ENCODE data around the gene FTCDNL1. TPM values are rescaled to one million over a fixed set of nuclear protein-coding genes. Genes with fewer than 3 reads are reported as not detected.

FTCDNL1 gene
- polyA plus RNA-seq, 3 donors, result 2.4 to 7.3 (median 4.1) TPM

DNA sequence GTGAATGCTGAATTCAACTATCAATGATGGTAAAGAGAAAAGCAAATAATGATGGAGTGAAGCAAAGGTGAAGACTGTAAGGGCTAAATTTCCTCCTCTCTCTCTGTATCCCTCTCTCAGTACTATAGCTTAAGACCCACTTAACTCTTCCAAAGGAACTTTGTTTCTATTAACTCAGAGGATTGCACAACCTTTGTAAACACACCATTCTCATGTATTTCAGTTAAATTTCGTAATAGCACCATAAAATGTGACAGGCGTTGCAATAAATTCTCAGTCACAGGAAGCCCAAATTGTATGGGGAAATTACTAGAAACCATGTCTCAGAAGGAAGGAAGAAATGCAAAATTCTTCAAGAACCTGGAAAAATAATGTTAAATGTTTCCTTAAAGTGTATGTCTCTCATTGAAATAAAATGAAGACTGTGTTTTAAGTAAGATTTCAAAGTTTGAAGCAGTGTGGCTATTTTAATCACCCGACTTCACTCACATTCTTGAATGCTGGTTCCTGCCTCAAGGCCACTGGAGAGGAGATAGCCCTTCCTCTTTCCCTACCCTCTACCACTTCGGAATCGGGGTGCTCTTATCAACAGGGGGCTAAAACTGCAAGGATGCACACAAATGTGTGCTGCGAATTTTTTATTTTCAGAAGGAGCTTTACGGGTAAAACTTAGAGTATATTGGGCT is 112.1 kb downstream of the FTCDNL1 start:
- peak overlapping the region; percentile 31 for H3K9ac ChIP-seq (ENCODE audit: insufficient read depth, low read length, poor library complexity, severe bottlenecking)
- intact Hi-C loops (cut with micrococcal nuclease), result no loop called here

DNA sequence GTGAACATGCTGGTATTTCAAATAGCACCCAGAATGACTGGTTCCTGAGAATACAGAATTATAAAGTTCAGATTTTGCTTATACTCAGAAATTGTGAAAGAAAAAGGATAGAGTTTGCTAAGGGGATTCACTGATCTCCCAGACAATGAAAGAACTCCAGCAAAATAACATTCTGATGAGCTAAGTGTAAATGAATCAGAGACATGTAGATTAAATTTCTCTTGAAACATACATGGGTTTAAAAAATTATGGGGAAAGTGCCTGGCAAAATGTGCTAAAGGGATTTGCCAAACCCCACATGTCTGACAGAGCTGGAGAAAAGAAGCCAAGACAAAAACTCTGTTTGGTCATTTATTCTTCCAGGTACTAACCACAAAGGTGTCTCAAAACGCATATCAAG is 116.3 kb downstream of the FTCDNL1 start:
- TF ChIP-seq, protein P1, sequence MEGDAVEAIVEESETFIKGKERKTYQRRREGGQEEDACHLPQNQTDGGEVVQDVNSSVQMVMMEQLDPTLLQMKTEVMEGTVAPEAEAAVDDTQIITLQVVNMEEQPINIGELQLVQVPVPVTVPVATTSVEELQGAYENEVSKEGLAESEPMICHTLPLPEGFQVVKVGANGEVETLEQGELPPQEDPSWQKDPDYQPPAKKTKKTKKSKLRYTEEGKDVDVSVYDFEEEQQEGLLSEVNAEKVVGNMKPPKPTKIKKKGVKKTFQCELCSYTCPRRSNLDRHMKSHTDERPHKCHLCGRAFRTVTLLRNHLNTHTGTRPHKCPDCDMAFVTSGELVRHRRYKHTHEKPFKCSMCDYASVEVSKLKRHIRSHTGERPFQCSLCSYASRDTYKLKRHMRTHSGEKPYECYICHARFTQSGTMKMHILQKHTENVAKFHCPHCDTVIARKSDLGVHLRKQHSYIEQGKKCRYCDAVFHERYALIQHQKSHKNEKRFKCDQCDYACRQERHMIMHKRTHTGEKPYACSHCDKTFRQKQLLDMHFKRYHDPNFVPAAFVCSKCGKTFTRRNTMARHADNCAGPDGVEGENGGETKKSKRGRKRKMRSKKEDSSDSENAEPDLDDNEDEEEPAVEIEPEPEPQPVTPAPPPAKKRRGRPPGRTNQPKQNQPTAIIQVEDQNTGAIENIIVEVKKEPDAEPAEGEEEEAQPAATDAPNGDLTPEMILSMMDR (IDR thresholded peaks at IDR 0.05), result no peak
- peaks cover 0 to 13% (median 7%) of the 10 kb centered on the region in 7 donors for H3K9me3 Mint-ChIP-seq
- no peaks in the 10 kb centered on the region for H3K9me3 ChIP-seq (replicated peaks in 1 of 2; ENCODE audit: control insufficient read depth in 1 of 2, insufficient read depth in 1 of 2, low read length in 2 of 2)
- H3K36me3 Mint-ChIP-seq, result no peaks in the 10 kb centered on the region
- WGBS (ENCODE audit: insufficient coverage), result no CpG with 5 or more reads among the region's 1 CpG
- H3K27ac ChIP-seq (ENCODE audit: low read depth in 1 of 2, low read length in 2 of 2), result no peak overlapping the region
- DNase-seq, result no peak
- H3K27me3 Mint-ChIP-seq (ENCODE audit: low read depth in 3 of 3), result peaks cover 0 to under 1% (median 0%) of the 10 kb centered on the region in 3 donors
- no peak overlapping the region for H3K4me3 ChIP-seq (replicated peaks in 1 of 3; ENCODE audit: low read depth in 2 of 3, low read length in 3 of 3)
- H3K4me1 ChIP-seq (ENCODE audit: control insufficient read depth in 1 of 2, insufficient read depth in 2 of 2, low read length in 2 of 2), result peaks cover 20 to 21% of the 10 kb centered on the region in 2 donors
- H3K4me1 Mint-ChIP-seq, result peaks cover 21% of the 10 kb centered on the region
- H4K20me1 ChIP-seq (ENCODE audit: insufficient read depth, low read length), result no peaks in the 10 kb centered on the region
- H3K79me2 ChIP-seq (ENCODE audit: insufficient read depth, low read length), result no peaks in the 10 kb centered on the region
- H3K27ac Mint-ChIP-seq, result no peak overlapping the region
- H3K9ac ChIP-seq (ENCODE audit: insufficient read depth, low read length, poor library complexity, severe bottlenecking), result no peak overlapping the region
- H3K36me3 ChIP-seq (replicated peaks in 1 of 2; ENCODE audit: control insufficient read depth in 1 of 2, insufficient read depth in 2 of 2, low read length in 2 of 2), result no peaks in the 10 kb centered on the region
- intact Hi-C loops (cut with micrococcal nuclease), result no loop called here
- H3K4me3 Mint-ChIP-seq, result no peak overlapping the region
- no peak overlapping the region for H3K4me2 ChIP-seq (replicated peaks; ENCODE audit: extremely low read depth, low read length, poor library complexity, severe bottlenecking)
- no peaks in the 10 kb centered on the region for H3K27me3 ChIP-seq (ENCODE audit: control insufficient read depth in 2 of 2, insufficient read depth in 2 of 2, low read length in 2 of 2)
- H2AFZ ChIP-seq (ENCODE audit: insufficient read depth, low read depth, low read length, poor library complexity, severe bottlenecking), result no peak overlapping the region

More for the DNA sequence above, 112.1 kb downstream of the FTCDNL1 start:
- TF ChIP-seq, protein P1 (IDR thresholded peaks at IDR 0.05), result no peak
- 0% methylated on average over 3 of the region's 7 CpGs for WGBS (ENCODE audit: insufficient coverage)
- peak; percentile 65 to 87 (median 80) for DNase-seq
- Mint-ChIP-seq H3K36me3 (no peaks in the 10 kb centered on the region), H3K27ac (peak overlapping the region; percentile 84 to 96 (median 92)), H3K9me3 (peaks cover 0 to 2% (median 0%) of the 10 kb centered on the region in 7 donors), H3K4me1 (peaks cover 25% of the 10 kb centered on the region), H3K4me3 (peak overlapping the region; percentile 76 to 86), H3K27me3 (ENCODE audit: low read depth in 3 of 3) (peaks cover 0 to 1% (median 0%) of the 10 kb centered on the region in 3 donors)
- Histone ChIP-seq H3K36me3 (replicated peaks in 1 of 2; ENCODE audit: control insufficient read depth in 1 of 2, insufficient read depth in 2 of 2, low read length in 2 of 2) (no peaks in the 10 kb centered on the region), H3K4me3 (replicated peaks in 1 of 3; ENCODE audit: low read depth in 2 of 3, low read length in 3 of 3) (peak overlapping the region; percentile 29 to 69 (median 61)), H2AFZ (ENCODE audit: insufficient read depth, low read depth, low read length, poor library complexity, severe bottlenecking) (peak overlapping the region; percentile 79), H3K9me3 (replicated peaks in 1 of 2; ENCODE audit: control insufficient read depth in 1 of 2, insufficient read depth in 1 of 2, low read length in 2 of 2) (no peaks in the 10 kb centered on the region), H4K20me1 (ENCODE audit: insufficient read depth, low read length) (no peaks in the 10 kb centered on the region), H3K79me2 (ENCODE audit: insufficient read depth, low read length) (no peaks in the 10 kb centered on the region), H3K27ac (ENCODE audit: low read depth in 1 of 2, low read length in 2 of 2) (peak overlapping the region; percentile 45 to 70), H3K27me3 (ENCODE audit: control insufficient read depth in 2 of 2, insufficient read depth in 2 of 2, low read length in 2 of 2) (no peaks in the 10 kb centered on the region), H3K4me2 (replicated peaks; ENCODE audit: extremely low read depth, low read length, poor library complexity, severe bottlenecking) (peak overlapping the region; percentile 76), H3K4me1 (ENCODE audit: control insufficient read depth in 1 of 2, insufficient read depth in 2 of 2, low read length in 2 of 2) (peaks cover 24 to 27% of the 10 kb centered on the region in 2 donors)

All from CD14-positive monocyte (primary cell).